ENCODE results near the gene GZMA.

The GZMA gene

DNA sequence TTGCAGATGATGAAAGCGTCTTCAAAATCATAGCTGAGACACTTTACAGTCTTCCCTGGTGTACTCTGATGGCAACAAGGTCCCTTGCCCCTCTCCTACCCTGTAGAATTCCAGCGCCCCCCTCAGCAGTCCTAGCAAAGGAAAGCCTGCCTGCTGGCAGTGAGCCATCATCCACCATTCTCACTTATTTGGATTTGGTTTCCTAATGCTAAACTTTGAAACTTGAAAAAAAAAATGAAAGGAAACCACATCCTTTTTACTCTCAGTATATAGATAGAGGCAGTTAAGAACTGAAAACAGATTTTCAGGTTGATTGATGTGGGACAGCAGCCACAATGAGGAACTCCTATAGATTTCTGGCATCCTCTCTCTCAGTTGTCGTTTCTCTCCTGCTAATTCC, at the start of gene GZMA:
GZMA (plus strand) TSS at position 299 of the 400 bp plus-strand sequence; CDS start at position 336, 37 bp downstream.
- TF ChIP-seq GATA3 (IDR thresholded peaks at IDR 0.05; ENCODE audit: low read depth, low read length) (no peak), GATA2 (IDR thresholded peaks at IDR 0.05; ENCODE audit: low read depth, low read length) (no peak)

- TF ChIP-seq GATA3 (IDR thresholded peaks at IDR 0.05; ENCODE audit: low read depth, low read length) (no peak), GATA2 (IDR thresholded peaks at IDR 0.05; ENCODE audit: low read depth, low read length) (no peak)
Observed at GRCh38 chr5:55055183-55055582, 47.3 kb upstream of the GZMA start.

DNA sequence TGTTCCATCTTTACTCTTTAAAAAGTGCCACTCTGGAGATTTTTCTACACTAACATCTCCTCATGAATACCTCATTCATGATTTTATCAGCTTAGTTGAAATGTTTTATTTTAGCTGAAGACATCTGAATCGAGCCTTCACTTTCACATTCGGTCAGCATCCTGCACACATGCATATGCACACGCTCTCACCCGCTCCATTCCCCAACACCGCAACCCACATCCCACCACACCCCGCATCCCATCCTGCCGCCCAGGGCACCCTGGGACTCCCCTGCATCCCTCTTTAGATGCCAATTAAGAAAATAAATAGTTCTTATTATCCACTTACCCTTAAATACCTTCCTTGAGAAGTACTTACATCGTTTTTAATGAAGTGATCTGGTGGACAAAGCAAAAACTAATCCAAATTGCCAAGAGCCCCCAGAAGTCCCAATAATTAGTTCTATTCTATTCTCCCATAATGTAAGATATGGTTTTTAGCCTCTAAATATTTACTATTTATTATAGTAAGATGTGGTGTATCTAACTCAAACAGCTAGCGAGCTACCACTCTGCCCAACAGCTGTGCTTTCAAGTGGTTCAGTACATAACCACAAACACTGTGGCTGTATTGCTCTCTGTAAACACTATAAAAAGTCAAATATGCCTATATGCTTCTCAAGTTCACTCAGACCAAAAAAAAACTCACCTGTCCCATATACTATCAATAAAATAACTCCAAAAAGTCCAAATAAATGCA, 40.2 kb upstream of the GZMA start:
- TF ChIP-seq GATA2 (IDR thresholded peaks at IDR 0.05; ENCODE audit: low read depth, low read length) = no peak
- no peak for TF ChIP-seq GATA3 (IDR thresholded peaks at IDR 0.05; ENCODE audit: low read depth, low read length)

- no peak for TF ChIP-seq GATA3 (IDR thresholded peaks at IDR 0.05; ENCODE audit: low read depth, low read length)
- TF ChIP-seq GATA2 (IDR thresholded peaks at IDR 0.05; ENCODE audit: low read depth, low read length) = no peak
Observed at GRCh38 chr5:55063220-55063863, 39.1 kb upstream of the GZMA start.

DNA sequence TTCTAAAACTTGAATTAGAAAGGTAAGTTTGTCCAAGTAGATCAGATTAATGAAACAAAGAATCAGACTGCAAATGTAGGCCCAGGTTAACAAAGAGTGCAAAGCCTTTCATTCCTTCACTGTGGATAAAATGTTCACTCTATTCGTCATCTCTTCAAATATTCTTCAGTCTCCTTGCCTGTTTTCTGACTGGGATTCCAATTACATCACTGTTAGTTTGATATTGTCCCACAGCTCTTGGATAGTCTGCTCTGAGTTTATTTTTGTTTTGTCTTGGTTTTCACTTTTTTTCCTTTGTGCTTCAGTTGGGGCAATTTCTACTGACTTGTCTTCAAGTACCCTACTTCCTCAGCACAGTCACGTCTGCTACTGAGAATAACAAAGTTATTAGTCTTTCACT, 38.5 kb upstream of the GZMA start:
- TF ChIP-seq GATA2 (IDR thresholded peaks at IDR 0.05; ENCODE audit: low read depth, low read length) (no peak), GATA3 (IDR thresholded peaks at IDR 0.05; ENCODE audit: low read depth, low read length) (no peak)

DNA sequence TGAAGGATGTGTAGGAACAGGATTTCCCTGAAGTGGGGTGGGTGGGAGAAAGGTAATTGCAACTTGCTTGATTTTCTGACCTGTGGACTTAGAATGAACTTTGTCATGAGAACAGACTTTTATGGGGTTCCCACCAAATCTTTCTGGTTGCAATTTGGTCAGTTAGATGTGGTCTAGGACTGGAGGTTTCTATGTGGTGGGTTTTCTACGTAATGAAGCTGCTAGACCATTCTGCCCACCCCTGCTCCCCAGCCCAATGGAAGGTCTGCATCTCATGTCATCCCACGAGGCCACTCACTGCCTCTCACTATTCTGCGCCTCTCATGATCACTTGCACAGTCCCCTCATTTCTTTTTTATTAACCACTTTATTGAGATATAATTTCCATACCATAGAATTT, 37.9 kb upstream of the GZMA start:
- no peak for TF ChIP-seq GATA2 (IDR thresholded peaks at IDR 0.05; ENCODE audit: low read depth, low read length)
- no peak for TF ChIP-seq GATA3 (IDR thresholded peaks at IDR 0.05; ENCODE audit: low read depth, low read length)

GRCh38 chr5:55066277-55066676, 36.2 kb upstream of the GZMA start:
- no peak for TF ChIP-seq GATA3 (IDR thresholded peaks at IDR 0.05; ENCODE audit: low read depth, low read length)

GRCh38 chr5:55070968-55071367, 31.5 kb upstream of the GZMA start:
- no peak for TF ChIP-seq GATA3 (IDR thresholded peaks at IDR 0.05; ENCODE audit: low read depth, low read length)
- TF ChIP-seq GATA2 (IDR thresholded peaks at IDR 0.05; ENCODE audit: low read depth, low read length) = no peak

DNA sequence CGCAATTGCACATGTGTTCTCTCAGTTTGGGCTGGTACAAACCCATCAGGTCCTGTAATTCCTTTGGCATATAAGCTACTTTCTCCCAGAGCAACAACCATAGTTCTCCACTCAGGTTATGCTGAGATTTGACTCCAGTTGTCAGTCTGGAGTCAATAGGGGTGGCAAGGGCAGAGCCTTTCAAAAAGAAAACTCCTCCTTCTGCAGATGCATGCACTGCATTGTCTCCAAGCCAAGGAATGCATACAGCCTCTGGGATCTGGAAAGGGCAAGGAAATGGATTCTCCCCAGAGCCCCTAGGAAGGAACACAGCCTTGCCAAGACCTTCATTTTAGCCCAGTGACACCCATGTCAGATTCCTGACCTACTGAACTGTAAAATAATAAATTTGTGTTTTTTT, 31.0 kb upstream of the GZMA start:
- TF ChIP-seq GATA3 (IDR thresholded peaks at IDR 0.05; ENCODE audit: low read depth, low read length) = no peak
- no peak for TF ChIP-seq GATA2 (IDR thresholded peaks at IDR 0.05; ENCODE audit: low read depth, low read length)

GRCh38 chr5:55072666-55073065, 29.8 kb upstream of the GZMA start:
- no peak for TF ChIP-seq GATA2 (IDR thresholded peaks at IDR 0.05; ENCODE audit: low read depth, low read length)
- TF ChIP-seq GATA3 (IDR thresholded peaks at IDR 0.05; ENCODE audit: low read depth, low read length) = no peak

DNA sequence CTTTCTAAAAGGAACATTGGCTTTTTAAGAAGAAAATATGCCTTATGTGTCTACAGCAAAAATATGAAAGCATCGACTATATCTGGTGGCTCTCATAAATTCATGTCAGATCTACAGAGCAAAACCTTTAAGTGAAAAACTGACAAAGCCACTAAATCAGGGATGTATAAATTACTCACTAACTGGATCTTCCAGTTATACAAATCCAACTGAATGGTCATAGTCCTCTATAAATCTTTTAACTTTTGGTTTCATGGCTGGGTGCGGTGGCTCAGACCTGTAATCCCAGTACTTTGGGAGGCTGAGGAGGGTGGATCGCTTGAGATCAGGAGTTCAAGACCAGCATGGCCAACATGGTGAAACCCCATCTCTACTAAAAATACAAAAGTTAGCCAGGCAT, 29.2 kb upstream of the GZMA start:
- TF ChIP-seq GATA3 (IDR thresholded peaks at IDR 0.05; ENCODE audit: low read depth, low read length) (no peak), GATA2 (IDR thresholded peaks at IDR 0.05; ENCODE audit: low read depth, low read length) (no peak)

- TF ChIP-seq GATA2 (IDR thresholded peaks at IDR 0.05; ENCODE audit: low read depth, low read length) = no peak
- no peak for TF ChIP-seq GATA3 (IDR thresholded peaks at IDR 0.05; ENCODE audit: low read depth, low read length)
Observed at GRCh38 chr5:55081541-55081940, 20.9 kb upstream of the GZMA start.

- TF ChIP-seq GATA3 (IDR thresholded peaks at IDR 0.05; ENCODE audit: low read depth, low read length) (no peak), GATA2 (IDR thresholded peaks at IDR 0.05; ENCODE audit: low read depth, low read length) (no peak)
Observed at GRCh38 chr5:55096182-55096581, 6.3 kb upstream of the GZMA start.

GRCh38 chr5:55096861-55097260, 5.6 kb upstream of the GZMA start:
- TF ChIP-seq GATA2 (IDR thresholded peaks at IDR 0.05; ENCODE audit: low read depth, low read length) (no peak), GATA3 (IDR thresholded peaks at IDR 0.05; ENCODE audit: low read depth, low read length) (no peak)

DNA sequence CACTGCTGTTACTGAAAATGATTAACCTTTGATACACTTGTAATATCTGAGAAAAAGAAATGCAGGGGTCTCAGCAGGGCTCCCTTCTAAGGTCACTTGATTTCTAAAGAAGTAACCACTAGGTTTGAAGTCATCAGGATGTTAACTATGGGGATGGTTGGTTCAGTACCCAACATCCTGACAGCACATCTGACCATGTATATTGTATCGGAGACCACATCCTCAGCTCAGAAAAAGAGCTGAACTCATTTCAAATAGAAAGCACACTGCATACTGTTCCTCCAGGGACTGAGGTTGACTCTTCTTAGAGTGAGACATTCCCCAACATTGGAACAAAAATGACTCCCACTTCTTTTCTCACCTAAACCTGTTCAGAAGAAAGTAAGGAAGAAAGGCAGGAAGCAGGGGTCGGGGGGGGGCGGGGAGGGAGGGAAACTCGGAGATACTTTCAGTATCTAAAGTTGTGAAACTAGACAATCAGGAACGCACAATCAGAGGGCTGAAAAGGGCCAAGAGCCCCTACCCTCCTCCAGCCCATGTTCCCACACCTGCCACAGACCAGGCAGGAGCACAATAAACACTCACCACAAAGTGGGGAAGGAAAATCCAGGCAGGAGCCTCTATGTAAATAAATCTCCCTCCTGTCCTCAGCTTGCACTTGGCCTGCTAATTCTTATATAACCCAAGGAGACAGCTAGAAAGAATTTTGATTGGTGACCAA, 730 bp upstream of the GZMA start:
- TF ChIP-seq GATA3 (IDR thresholded peaks at IDR 0.05; ENCODE audit: low read depth, low read length) = no peak
- no peak for TF ChIP-seq GATA2 (IDR thresholded peaks at IDR 0.05; ENCODE audit: low read depth, low read length)
